DND-41 (cell line): ENCODE data around the gene ARID2.

Experiments
- ATAC-seq: fragments of 200-7000 bp; cut with Tn5 transposase; 3 replicates; pipeline ENCODE4 v1.9.1; 2021; ENCODE audit warnings: low read depth; ENCODE audit not compliant: insufficient read depth
- DNase-seq: peaks from one replicate; pipeline ENCODE4 v3.0.0-alpha.2; 2020
- H2AFZ ChIP-seq: 2 replicates; pipeline ENCODE4 v1.6.0; 2012; ENCODE audit warnings: low read depth, low read length
- H3K27ac ChIP-seq: 2 replicates; pipeline ENCODE4 v1.5.1; 2012; ENCODE audit warnings: low read length, inconsistent platforms
- H3K27me3 ChIP-seq: fragments of 200-600 bp; sonication (generic); 2 replicates; pipeline ENCODE4 v1.6.0; 2012; ENCODE audit warnings: low read length, mild to moderate bottlenecking, inconsistent platforms; ENCODE audit not compliant: insufficient read depth, poor library complexity
- H3K36me3 ChIP-seq: 2 replicates; pipeline ENCODE4 v1.5.1; 2012; ENCODE audit warnings: low read length, inconsistent platforms; ENCODE audit not compliant: insufficient read depth
- H3K4me1 ChIP-seq: 2 replicates; pipeline ENCODE4 v1.5.1; 2012; ENCODE audit warnings: mild to moderate bottlenecking, low read length; ENCODE audit not compliant: insufficient read depth
- H3K4me2 ChIP-seq: 2 replicates; pipeline ENCODE4 v1.6.0; 2012; ENCODE audit warnings: mild to moderate bottlenecking, moderate library complexity, low read length, inconsistent platforms; ENCODE audit not compliant: insufficient read depth
- H3K4me3 ChIP-seq, 2 experiments: fragments of 200-600 bp in 1 of 2; shearing (Covaris generic) in 1 of 2; 2 replicates each; pipeline ENCODE4 v1.5.1; 2012 to 2016; ENCODE audit warnings: inconsistent platforms in 2 of 2, low read length in 2 of 2, mild to moderate bottlenecking in 2 of 2, low read depth in 1 of 2, moderate library complexity in 1 of 2
- H3K79me2 ChIP-seq: 2 replicates; pipeline ENCODE4 v1.6.0; 2012; ENCODE audit warnings: low read length, inconsistent platforms; ENCODE audit not compliant: insufficient read depth
- H3K9ac ChIP-seq: 2 replicates; pipeline ENCODE4 v1.6.0; 2012; ENCODE audit warnings: low read depth, mild to moderate bottlenecking, inconsistent platforms, low read length, moderate library complexity
- H3K9me3 ChIP-seq: 2 replicates; pipeline ENCODE4 v1.5.1; 2012; ENCODE audit warnings: low read length, moderate library complexity, mild to moderate bottlenecking, inconsistent platforms; ENCODE audit not compliant: insufficient read depth, severe bottlenecking
- H4K20me1 ChIP-seq: 2 replicates; pipeline ENCODE4 v1.6.0; 2012; ENCODE audit warnings: low read length; ENCODE audit not compliant: insufficient read depth
- EZH2 ChIP-seq: IDR thresholded peaks from 3 replicates; pipeline ENCODE4 v1.6.1; 2012; ENCODE audit warnings: borderline replicate concordance, low read depth, mild to moderate bottlenecking, moderate library complexity, low read length, inconsistent platforms; ENCODE audit not compliant: severe bottlenecking
- TF ChIP-seq, protein P1 (sequence below): IDR thresholded peaks from 2 replicates; pipeline ENCODE4 v1.5.1; 2012; ENCODE audit warnings: borderline replicate concordance, low read length, moderate library complexity, mild to moderate bottlenecking; ENCODE audit not compliant: poor library complexity, severe bottlenecking; ENCODE audit errors: extremely low read depth

The ARID2 gene

DNA sequence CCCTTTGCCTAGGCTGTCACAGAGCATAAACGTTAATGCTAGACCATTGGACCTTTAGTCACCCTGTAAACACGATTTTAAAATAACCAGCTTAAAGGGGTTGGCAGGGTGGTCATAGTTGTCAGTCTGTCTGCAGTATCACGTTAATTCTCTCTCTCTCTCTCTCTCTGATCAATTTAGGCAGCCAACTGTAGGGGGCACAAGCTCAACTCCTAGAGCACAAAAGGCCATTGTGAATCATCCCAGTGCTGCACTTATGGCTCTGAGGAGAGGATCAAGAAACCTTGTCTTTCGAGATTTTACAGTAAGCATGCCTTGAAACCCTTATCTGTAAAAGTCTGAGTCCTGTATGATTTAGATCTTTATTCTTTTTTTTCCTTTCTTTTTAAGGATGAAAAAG, 163.7 kb downstream of the ARID2 start:
- Histone ChIP-seq H2AFZ (no peak overlapping the region), H3K4me3 (no peak overlapping the region), H4K20me1 (no peaks in the 10 kb centered on the region), H3K4me1 (no peaks in the 10 kb centered on the region), H3K9me3 (no peaks in the 10 kb centered on the region), H3K36me3 (peaks cover 78% of the 10 kb centered on the region), H3K79me2 (no peaks in the 10 kb centered on the region), H3K4me2 (no peak overlapping the region), H3K27ac (no peak overlapping the region), H3K9ac (no peak overlapping the region), H3K27me3 (no peaks in the 10 kb centered on the region)
- no peak for DNase-seq
- TF ChIP-seq, protein P1, sequence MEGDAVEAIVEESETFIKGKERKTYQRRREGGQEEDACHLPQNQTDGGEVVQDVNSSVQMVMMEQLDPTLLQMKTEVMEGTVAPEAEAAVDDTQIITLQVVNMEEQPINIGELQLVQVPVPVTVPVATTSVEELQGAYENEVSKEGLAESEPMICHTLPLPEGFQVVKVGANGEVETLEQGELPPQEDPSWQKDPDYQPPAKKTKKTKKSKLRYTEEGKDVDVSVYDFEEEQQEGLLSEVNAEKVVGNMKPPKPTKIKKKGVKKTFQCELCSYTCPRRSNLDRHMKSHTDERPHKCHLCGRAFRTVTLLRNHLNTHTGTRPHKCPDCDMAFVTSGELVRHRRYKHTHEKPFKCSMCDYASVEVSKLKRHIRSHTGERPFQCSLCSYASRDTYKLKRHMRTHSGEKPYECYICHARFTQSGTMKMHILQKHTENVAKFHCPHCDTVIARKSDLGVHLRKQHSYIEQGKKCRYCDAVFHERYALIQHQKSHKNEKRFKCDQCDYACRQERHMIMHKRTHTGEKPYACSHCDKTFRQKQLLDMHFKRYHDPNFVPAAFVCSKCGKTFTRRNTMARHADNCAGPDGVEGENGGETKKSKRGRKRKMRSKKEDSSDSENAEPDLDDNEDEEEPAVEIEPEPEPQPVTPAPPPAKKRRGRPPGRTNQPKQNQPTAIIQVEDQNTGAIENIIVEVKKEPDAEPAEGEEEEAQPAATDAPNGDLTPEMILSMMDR, result peak; percentile 31
- no peak for TF ChIP-seq EZH2
- peak; percentile 48; the same call in 1 of the 3 replicates for ATAC-seq

DNA sequence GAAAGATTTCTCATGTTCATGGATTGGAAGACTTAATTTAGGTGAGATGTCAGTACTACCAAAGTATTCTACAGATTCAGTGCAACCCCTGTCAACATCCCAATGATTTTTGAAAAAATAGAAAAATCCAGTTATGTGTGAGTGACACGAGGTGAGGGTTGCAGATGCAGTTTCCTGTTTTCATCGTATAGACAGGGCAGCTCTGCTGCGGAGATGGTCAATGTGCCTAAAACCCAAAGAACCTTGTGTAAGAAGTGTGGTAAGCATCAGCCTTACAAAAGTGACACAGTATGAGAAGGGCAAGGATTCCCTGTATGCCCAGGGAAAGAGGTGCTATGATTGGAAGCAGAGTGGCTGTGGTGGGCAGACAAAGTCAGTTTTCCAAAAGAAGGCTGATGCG, 166.5 kb downstream of the ARID2 start:
- Histone ChIP-seq H2AFZ (no peak overlapping the region), H4K20me1 (no peaks in the 10 kb centered on the region), H3K4me1 (no peaks in the 10 kb centered on the region), H3K9ac (no peak overlapping the region), H3K79me2 (no peaks in the 10 kb centered on the region), H3K27me3 (no peaks in the 10 kb centered on the region), H3K4me3 (no peak overlapping the region), H3K27ac (no peak overlapping the region), H3K4me2 (no peak overlapping the region), H3K36me3 (peaks cover 81% of the 10 kb centered on the region), H3K9me3 (no peaks in the 10 kb centered on the region)
- TF ChIP-seq, protein P1, result no peak
- DNase-seq, result no peak
- ATAC-seq, result no peak

DNA sequence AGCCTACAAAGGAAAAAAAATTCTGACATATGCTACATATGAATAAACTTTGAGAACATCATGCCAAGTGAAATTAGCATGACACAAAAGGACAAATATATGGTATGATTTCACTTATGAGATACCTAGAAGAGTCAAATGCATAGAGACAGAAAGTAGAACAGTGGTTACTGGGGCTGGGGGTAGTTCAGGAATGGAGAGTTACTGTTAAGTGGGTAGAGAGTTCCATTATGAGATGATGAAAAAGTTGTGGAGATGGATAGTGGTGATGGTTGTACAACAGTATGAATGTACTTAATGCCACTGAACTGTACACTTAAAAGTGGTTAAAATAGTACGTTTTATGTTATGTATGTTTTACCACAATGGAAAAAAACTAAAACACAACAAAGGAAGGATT, 168.6 kb downstream of the ARID2 start:
- TF ChIP-seq, protein P1, result no peak
- no peak for TF ChIP-seq EZH2
- H3K4me1 ChIP-seq, result no peaks in the 10 kb centered on the region
- no peaks in the 10 kb centered on the region for H3K9me3 ChIP-seq
- peaks cover 68% of the 10 kb centered on the region for H3K36me3 ChIP-seq
- H3K9ac ChIP-seq, result no peak overlapping the region
- H3K27me3 ChIP-seq, result no peaks in the 10 kb centered on the region
- no peak overlapping the region for H3K4me2 ChIP-seq
- DNase-seq (no peak), ATAC-seq (peak; percentile 27; the same call in 1 of the 3 replicates)
- H3K27ac ChIP-seq, result no peak overlapping the region
- no peaks in the 10 kb centered on the region for H4K20me1 ChIP-seq
- H2AFZ ChIP-seq, result no peak overlapping the region
- H3K79me2 ChIP-seq, result no peaks in the 10 kb centered on the region
- no peak overlapping the region for H3K4me3 ChIP-seq

DNA sequence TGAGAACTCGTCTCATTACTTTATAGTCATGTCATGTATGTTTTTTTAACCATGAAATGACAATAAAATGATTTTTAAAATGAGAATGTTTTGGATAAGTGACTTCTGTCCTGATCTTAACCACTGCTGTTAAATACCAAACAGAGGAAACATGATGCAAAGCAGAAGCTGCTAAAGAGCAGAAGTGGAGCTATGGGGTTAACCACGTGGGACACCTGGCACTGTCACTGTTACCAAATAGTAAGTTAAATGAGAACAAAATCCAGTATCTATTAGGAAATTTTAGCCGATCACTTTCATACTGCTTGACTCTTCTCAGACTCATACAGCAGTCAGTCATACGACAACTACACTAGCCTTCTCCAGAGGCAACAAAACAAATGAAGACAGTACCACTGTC, 178.4 kb downstream of the ARID2 start:
- H3K27ac ChIP-seq, result no peak overlapping the region
- ATAC-seq, result peak; percentile 54; the same call in 2 of the 3 replicates
- no peaks in the 10 kb centered on the region for H3K79me2 ChIP-seq

More for the DNA sequence above, 178.4 kb downstream of the ARID2 start:
- H3K4me2 ChIP-seq, result no peak overlapping the region
- H3K9me3 ChIP-seq, result no peaks in the 10 kb centered on the region
- no peak for DNase-seq
- no peaks in the 10 kb centered on the region for H3K4me1 ChIP-seq
- H4K20me1 ChIP-seq, result no peaks in the 10 kb centered on the region
- H2AFZ ChIP-seq, result no peak overlapping the region
- H3K36me3 ChIP-seq, result peaks cover 58% of the 10 kb centered on the region
- H3K4me3 ChIP-seq, result no peak overlapping the region
- H3K27me3 ChIP-seq, result no peaks in the 10 kb centered on the region
- H3K9ac ChIP-seq, result no peak overlapping the region
- TF ChIP-seq, protein P1, result no peak
- TF ChIP-seq EZH2, result no peak
